Rectal smooth muscle tissue (tissue), 1 donor: Measurements from ENCODE around the gene AADAC.
"Not testable (repeated sequence)": the region's sequence is repeated elsewhere in the genome, so short reads cannot be mapped to it uniquely, and the experiment has no call there.

Experiments used
- H3K27ac ChIP-seq: one replicate; pipeline ENCODE4 v1.7.0; 2013; ENCODE audit warnings: low read depth, low read length, inconsistent platforms
- H3K27me3 ChIP-seq: one replicate; pipeline ENCODE4 v1.7.0; 2013; ENCODE audit warnings: low read length; ENCODE audit not compliant: control insufficient read depth, insufficient read depth
- H3K36me3 ChIP-seq: one replicate; pipeline ENCODE4 v1.7.0; 2013; ENCODE audit warnings: low read length; ENCODE audit not compliant: control insufficient read depth, insufficient read depth
- H3K4me1 ChIP-seq: one replicate; pipeline ENCODE4 v1.7.0; 2013; ENCODE audit warnings: low read length; ENCODE audit not compliant: control insufficient read depth, insufficient read depth
- H3K4me3 ChIP-seq: one replicate; pipeline ENCODE4 v1.7.0; 2013; ENCODE audit warnings: low read length
- H3K9ac ChIP-seq: one replicate; pipeline ENCODE4 v1.7.0; 2013; ENCODE audit warnings: low read length

AADAC gene

DNA sequence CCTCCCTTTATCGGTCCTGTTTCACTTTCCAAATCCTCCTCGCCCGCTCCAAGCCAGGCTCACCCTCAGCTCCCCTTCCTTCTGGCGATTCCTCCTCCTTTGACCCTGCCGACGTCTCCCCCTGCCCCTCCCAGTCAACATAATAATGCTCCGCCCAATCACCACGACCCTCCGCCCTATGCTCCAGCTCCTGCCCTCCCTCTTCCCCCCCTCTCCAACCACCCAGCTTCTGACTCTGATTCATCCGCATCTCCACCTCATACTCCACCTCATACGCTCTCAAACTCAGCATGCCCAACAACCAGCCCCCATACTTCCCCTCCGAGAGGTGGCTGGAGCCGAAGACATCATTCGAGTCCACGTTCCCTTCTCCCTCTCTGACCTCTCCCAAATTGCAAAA is 7.1 kb upstream of the AADAC start:
- no peaks in the 10 kb centered on the region for H3K36me3 ChIP-seq
- H3K9ac ChIP-seq: no peak overlapping the region
- no peak overlapping the region for H3K4me3 ChIP-seq
- no peaks in the 10 kb centered on the region for H3K4me1 ChIP-seq
- H3K27me3 ChIP-seq: no peaks in the 10 kb centered on the region
- H3K27ac ChIP-seq: no peak overlapping the region

DNA sequence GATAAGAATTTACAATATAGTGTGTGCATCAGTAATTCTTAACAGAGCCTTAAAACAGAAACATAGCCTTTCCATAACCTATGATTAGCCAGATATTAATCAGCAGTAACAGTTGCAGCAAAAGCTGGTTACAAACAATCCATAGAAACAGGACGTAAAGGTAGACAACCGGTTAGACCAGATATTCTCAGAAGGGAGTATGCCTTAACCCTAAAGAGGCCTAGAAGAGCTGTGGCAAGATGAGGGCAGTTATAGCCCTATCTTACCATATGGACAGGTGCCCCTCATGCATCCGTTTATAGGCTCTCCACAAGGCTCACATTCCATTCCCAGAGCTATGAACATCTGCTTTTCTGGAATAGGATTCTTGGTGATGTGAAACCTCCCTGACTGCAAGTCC is 5.0 kb upstream of the AADAC start:
- not testable (repeated sequence) for H3K27ac ChIP-seq, H3K4me3 ChIP-seq, H3K27me3 ChIP-seq, H3K4me1 ChIP-seq, H3K9ac ChIP-seq, H3K36me3 ChIP-seq

DNA sequence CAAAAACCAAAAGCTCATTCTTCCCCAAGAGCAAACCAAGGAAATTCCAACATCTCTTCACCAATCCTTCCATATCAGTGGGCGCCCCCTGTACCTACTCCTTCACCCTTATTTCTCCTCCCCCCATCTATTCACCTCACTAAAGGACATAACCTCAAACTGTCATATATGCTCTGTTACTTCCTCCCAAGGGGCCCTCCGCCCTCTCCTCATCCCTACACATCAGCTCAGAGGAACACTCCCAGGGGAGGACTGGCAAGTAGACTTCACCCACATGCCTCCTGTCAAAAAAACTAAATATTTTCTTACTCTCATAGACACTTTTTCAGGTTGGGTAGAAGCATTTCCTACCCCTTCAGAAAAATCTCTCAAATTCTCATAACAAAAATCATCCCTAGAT is 2.4 kb upstream of the AADAC start:
- Histone ChIP-seq H3K36me3 (no peaks in the 10 kb centered on the region), H3K4me3 (no peak overlapping the region), H3K4me1 (peaks cover 2% of the 10 kb centered on the region), H3K9ac (no peak overlapping the region), H3K27ac (no peak overlapping the region), H3K27me3 (no peaks in the 10 kb centered on the region)

DNA sequence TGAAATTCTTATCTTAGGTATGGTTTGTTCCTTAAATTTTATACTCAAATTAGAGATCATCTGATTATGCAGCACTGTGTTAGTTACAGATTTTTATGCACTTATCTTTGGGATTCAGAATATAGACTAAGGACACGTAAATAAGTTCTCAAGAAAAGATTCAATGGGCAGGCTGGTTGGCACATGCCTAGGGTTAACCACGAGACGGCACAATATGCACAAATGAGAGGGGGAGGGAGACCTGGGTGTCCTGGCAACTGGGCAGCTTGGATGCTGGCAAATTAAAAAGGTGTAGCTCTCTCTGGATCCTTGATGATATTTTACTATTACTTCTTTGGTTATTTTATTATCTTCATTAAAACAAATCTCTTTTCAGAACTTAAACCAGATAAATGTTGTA is 672 bp downstream of the AADAC start:
- Histone ChIP-seq H3K27me3 (no peaks in the 10 kb centered on the region), H3K27ac (no peak overlapping the region), H3K9ac (no peak overlapping the region), H3K4me3 (no peak overlapping the region), H3K36me3 (no peaks in the 10 kb centered on the region), H3K4me1 (peaks cover 2% of the 10 kb centered on the region)

DNA sequence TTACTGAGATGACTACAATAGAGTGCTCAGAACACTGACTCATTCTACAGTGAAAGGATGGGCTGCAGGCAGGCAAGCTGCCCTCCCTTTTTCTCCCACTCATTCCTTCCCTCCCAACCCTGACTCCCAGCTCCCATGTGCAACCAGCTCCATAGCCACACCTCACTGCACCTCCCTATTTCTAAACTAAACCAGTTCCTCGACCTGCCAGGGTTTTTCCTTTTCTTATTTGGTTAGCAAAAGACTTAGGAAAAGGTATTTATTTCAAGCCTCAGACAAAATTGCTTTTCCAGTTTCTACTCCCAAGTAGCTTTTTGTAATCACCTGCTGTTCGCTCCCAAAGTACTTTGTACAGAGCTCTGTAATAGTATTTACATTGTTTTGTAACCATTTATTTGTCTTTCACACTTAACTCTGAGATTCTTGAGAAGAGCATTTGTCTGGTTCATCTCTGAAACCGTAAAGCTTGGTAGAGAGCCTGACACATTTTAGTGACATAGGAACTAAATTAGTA is 2.2 kb downstream of the AADAC start:
- Histone ChIP-seq H3K9ac (no peak overlapping the region), H3K27ac (no peak overlapping the region), H3K27me3 (no peaks in the 10 kb centered on the region), H3K36me3 (no peaks in the 10 kb centered on the region), H3K4me1 (peaks cover 2% of the 10 kb centered on the region), H3K4me3 (no peak overlapping the region)

DNA sequence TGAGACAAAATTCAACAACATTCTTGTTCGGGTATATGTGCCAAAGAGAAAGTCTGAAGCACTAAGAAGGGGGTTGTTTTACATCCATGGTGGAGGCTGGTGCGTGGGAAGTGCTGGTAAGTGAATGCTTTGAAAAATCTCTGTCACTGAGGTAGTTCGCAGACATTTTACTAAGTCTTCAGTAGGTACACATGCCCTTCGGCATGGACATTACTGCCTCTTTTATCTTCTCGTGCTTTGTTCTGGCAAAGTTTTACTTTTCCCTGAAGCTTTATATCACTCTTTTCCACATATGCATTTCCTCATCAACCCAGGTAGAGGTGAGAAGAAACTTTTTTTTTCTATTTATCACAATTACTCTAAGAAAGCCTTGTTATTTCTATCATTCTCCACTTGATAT is 3.6 kb downstream of the AADAC start:
- H3K27me3 ChIP-seq: no peaks in the 10 kb centered on the region
- no peaks in the 10 kb centered on the region for H3K36me3 ChIP-seq
- no peak overlapping the region for H3K27ac ChIP-seq
- H3K4me3 ChIP-seq: no peak overlapping the region
- peaks cover 2% of the 10 kb centered on the region for H3K4me1 ChIP-seq
- no peak overlapping the region for H3K9ac ChIP-seq

DNA sequence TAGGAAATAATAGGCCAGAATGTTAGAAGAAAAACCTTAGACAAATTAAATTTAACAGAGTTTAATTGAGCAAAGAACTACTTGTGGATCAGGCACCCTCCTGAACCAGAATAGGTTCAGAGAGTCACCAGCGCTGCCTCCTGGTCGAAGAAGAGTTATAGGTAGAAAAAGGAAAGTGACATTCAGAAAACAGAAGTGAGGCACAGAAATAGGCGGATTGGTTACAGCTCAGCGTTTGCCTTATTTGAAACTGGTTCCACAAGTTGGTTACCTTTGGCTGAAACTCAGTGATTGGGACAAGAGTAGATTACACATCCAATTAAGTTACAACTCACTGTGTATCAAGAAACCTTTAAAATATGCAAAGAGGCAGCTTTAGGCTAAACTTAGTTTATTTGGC is 4.4 kb downstream of the AADAC start:
- Histone ChIP-seq H3K27ac (no peak overlapping the region), H3K4me1 (peaks cover 2% of the 10 kb centered on the region), H3K9ac (no peak overlapping the region), H3K27me3 (no peaks in the 10 kb centered on the region), H3K36me3 (no peaks in the 10 kb centered on the region), H3K4me3 (no peak overlapping the region)

DNA sequence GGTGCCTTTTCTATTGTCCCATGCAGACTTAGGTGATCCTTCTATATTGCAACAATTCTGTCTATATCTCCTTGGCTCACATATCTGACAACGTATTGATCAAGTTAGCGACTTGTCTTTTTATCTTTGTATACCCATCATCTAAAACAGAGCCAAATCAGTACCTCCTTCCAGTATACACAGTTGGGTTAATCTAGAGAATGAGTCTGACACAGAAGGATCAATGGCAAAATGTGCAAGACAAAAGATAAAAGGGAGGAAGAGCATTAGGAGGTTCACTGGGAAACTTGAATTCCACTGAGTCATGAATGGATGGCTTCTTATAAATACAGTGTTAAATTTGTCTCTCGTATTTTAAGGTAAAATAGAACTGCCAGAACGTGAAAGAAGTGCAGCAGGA is 6.0 kb downstream of the AADAC start:
- H3K4me1 ChIP-seq: peaks cover 2% of the 10 kb centered on the region
- H3K4me3 ChIP-seq: no peak overlapping the region
- no peaks in the 10 kb centered on the region for H3K27me3 ChIP-seq
- no peak overlapping the region for H3K9ac ChIP-seq
- no peak overlapping the region for H3K27ac ChIP-seq
- no peaks in the 10 kb centered on the region for H3K36me3 ChIP-seq

DNA sequence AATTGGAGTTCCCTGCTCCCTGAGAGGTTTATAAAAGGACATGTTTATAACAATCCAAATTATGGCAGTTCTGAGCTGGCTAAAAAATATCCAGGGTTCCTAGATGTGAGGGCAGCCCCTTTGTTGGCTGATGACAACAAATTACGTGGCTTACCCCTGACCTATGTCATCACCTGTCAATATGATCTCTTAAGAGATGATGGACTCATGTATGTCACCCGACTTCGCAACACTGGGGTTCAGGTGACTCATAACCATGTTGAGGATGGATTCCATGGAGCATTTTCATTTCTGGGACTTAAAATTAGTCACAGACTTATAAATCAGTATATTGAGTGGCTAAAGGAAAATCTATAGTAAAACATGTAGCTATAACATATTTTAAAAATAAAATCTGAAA is 13.9 kb downstream of the AADAC start:
- H3K27ac ChIP-seq: no peak overlapping the region
- no peaks in the 10 kb centered on the region for H3K27me3 ChIP-seq
- no peak overlapping the region for H3K9ac ChIP-seq
- no peaks in the 10 kb centered on the region for H3K36me3 ChIP-seq
- no peaks in the 10 kb centered on the region for H3K4me1 ChIP-seq
- H3K4me3 ChIP-seq: no peak overlapping the region

DNA sequence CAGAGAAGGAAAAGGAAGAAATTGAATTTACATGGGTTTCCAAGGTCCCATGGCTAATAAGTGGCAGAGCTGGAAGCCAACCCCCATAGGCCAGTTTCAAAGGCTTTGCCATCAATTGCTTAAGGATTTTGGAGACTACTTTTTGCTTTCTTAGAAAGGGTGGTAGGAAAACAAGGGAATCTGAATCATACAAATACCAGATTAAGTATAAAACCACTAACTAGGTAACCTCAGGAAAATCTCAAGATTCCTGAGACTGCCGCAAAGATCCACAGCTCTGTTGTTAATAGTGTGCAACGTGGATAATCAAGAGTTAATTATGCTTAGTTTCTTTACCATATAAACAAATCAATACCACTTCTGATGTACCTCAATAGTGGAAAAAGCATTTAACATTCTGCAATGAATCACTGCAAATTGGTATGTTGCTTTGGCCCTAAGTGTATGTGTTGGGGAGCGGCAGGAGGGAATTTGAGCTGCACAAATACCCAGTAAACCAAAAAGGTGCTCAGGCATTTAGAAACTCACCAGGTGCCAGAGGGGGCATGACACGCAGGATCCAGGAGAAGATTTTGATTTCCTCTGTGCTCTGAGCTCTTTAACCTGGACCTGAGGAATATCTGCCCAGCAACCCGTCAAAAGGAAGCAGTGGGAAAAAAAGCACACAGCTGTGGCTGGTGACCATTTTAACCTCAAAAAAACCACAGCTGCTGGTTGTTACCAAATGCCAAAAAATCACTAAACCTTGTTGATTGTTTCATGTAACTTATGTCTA is 22.0 kb downstream of the AADAC start:
- Histone ChIP-seq H3K27me3 (no peaks in the 10 kb centered on the region), H3K4me3 (no peak overlapping the region), H3K36me3 (no peaks in the 10 kb centered on the region), H3K27ac (no peak overlapping the region), H3K9ac (no peak overlapping the region), H3K4me1 (no peaks in the 10 kb centered on the region)

DNA sequence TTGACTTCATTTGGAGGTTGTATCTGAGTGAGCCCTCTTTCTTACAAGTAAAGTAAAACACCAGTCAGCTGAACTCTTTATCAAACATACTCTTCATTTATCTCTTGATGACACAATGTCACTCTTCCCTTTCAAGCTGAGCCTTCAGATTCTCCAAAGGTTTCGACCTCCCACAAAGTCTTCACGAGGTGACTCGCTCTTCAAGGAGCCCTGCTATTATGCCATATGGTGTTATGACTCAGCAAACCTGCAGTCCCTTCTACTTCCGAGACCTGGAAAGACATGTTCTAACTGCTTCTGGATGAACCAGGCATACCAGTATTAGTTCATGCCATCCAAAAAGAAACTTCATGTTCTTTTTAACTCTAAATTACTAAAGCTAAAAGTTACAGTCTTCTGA is 23.1 kb downstream of the AADAC start:
- Histone ChIP-seq H3K27me3 (no peaks in the 10 kb centered on the region), H3K9ac (no peak overlapping the region), H3K27ac (no peak overlapping the region), H3K4me1 (no peaks in the 10 kb centered on the region), H3K36me3 (no peaks in the 10 kb centered on the region), H3K4me3 (no peak overlapping the region)

DNA sequence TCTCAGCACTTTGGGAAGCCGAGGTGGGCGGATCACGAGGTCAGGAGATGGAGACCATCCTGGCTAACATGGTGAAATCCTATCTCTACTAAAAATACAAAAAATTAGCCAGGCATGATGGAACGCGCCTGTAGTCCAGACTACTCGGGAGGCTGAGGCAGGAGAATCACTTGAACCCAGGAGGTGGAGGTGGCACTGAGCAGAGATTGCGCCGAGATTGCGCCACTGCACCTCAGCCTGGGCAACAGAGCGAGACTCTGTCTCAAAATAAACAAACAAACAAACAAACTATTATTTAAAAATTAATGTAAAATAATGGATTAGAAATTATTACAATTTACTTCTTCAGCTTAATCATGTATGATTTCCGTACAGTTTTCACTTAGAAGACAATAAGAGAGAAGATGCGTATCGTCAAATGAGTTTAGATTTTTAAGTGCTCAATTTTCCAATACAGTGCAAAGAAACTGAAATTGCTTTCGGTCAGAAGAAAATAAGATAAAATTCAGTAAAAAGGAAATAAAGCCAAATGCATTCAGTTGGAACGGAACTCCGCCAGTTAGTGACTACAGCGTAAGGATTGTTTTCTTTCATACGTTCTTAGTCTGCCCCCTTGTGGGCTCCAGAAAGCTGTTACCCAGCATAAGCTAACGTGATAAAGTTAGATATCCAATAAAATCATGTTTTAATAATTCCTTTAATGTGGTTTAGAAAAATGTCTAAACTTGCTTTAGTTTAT is 24.8 kb downstream of the AADAC start:
- no peak overlapping the region for H3K4me3 ChIP-seq

DNA sequence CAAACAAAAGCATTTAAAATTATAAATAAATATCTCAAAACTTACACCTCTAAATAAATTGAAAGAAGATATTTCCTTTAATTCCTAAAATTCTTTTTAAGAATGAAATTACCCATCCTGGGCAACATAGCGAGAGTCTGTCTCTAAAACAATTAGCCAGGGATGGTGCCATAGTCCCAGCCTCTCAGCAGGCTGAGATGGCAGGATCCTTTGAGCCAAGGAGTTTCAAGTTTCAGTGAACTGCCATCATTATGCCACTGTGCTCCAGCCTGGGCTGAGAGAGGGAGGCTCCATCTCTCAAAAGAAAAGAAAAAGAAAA is 25.4 kb downstream of the AADAC start:
- H3K27ac ChIP-seq: no peak overlapping the region
- H3K4me3 ChIP-seq: no peak overlapping the region
- no peak overlapping the region for H3K9ac ChIP-seq
- no peaks in the 10 kb centered on the region for H3K36me3 ChIP-seq
- no peaks in the 10 kb centered on the region for H3K27me3 ChIP-seq
- H3K4me1 ChIP-seq: no peaks in the 10 kb centered on the region

More for the DNA sequence above, 24.8 kb downstream of the AADAC start:
- Histone ChIP-seq H3K4me1 (no peaks in the 10 kb centered on the region), H3K36me3 (no peaks in the 10 kb centered on the region), H3K27ac (no peak overlapping the region), H3K9ac (no peak overlapping the region), H3K27me3 (no peaks in the 10 kb centered on the region)
